HCT116 (cell line): ENCODE results near the gene CCNJL. TPM values are rescaled to one million over a fixed set of nuclear protein-coding genes. Genes with fewer than 3 reads are reported as not detected.

Source experiments
- ATAC-seq: fragments of 200-7000 bp; cut with Tn5 transposase; 2 replicates; pipeline ENCODE4 v1.9.1; 2020; ENCODE audit warnings: mild to moderate bottlenecking, moderate library complexity
- BruUV-seq: library from RNA; stranded (reverse); fragments of 400-500 nt; replicated peaks from 2 replicates; lab custom pipeline; 2021; lab: Mats Ljungman, UMichigan
- CTCF ChIA-PET: fragments of 300-600 bp; sonication (Branson Sonifier 250); formaldehyde crosslinking; loops from one replicate; lab custom pipeline; 2021; ENCODE audit warnings: antibody characterized with exemption; lab: Charles Lee
- POLR2A ChIA-PET: fragments of 300-600, 350-600 bp; sonication (Branson Sonifier 250); formaldehyde crosslinking; loops from one replicate; lab custom pipeline; 2021; ENCODE audit warnings: antibody characterized with exemption; lab: Charles Lee
- RAD21 ChIA-PET, 2 experiments: fragments of 300-600 bp; sonication (Branson Sonifier 250); formaldehyde crosslinking; loops; one replicate each; lab custom pipeline; 2023; ENCODE audit warnings: low total read pairs in 2 of 2; ENCODE audit not compliant: uncharacterized antibody in 2 of 2, unreplicated experiment in 2 of 2, low non-redundant PET in 1 of 2; lab: Charles Lee
- DNase-seq: peaks from one replicate; pipeline ENCODE4 v3.0.0-alpha.2; 2010; ENCODE audit warnings: low read depth, low spot score
- H2AFZ ChIP-seq: fragments of 200-600 bp; shearing (Covaris generic), sonication (generic); 2 replicates; pipeline ENCODE4 v1.6.1; 2017; ENCODE audit warnings: low read depth, mixed run types, mixed read lengths, antibody characterized with exemption, low read length; ENCODE audit not compliant: poor library complexity, severe bottlenecking
- H3K27ac ChIP-seq: 2 replicates; pipeline ENCODE4 v1.5.1; 2012; ENCODE audit warnings: low read depth, low read length
- H3K27me3 ChIP-seq: fragments of 200-600 bp; sonication (generic); 2 replicates; pipeline ENCODE4 v1.6.1; 2016; ENCODE audit warnings: mixed run types, low read length, mixed read lengths; ENCODE audit not compliant: insufficient read depth
- H3K36me3 ChIP-seq, 2 experiments: fragments of 200-500 bp in 1 of 2; fragments of 200-600 bp in 1 of 2; sonication (Bioruptor generic) in 1 of 2; sonication (generic) in 1 of 2; 2 replicates each; pipeline versions ENCODE4 v1.5.1 to v1.6.1; 2014 to 2016; ENCODE audit warnings: low read length in 2 of 2, inconsistent platforms in 1 of 2, mixed read lengths in 1 of 2, mixed run types in 1 of 2; ENCODE audit not compliant: insufficient read depth in 2 of 2, control insufficient read depth in 1 of 2
- H3K4me1 ChIP-seq, 2 experiments: fragments of 200-600 bp in 1 of 2; sonication (generic) in 1 of 2; 2 replicates each; pipeline versions ENCODE4 v1.5.1 to v1.6.1; 2012 to 2017; ENCODE audit warnings: low read length in 2 of 2, inconsistent platforms in 1 of 2, mild to moderate bottlenecking in 1 of 2, mixed read lengths in 1 of 2, mixed run types in 1 of 2, moderate library complexity in 1 of 2; ENCODE audit not compliant: insufficient read depth in 2 of 2, control insufficient read depth in 1 of 2
- H3K4me2 ChIP-seq: fragments of 200-600 bp; sonication (generic); 2 replicates; pipeline ENCODE4 v1.6.1; 2017; ENCODE audit warnings: mixed run types, low read length, mixed read lengths
- H3K4me3 ChIP-seq, 2 experiments: fragments of 200-600 bp in 1 of 2; sonication (generic) in 1 of 2; replicated peaks in 1 of 2; 2 replicates each; pipeline ENCODE4 v1.5.1; 2011 to 2016; ENCODE audit warnings: low read length in 2 of 2, control low read depth in 1 of 2, low read depth in 1 of 2, mild to moderate bottlenecking in 1 of 2, mixed read lengths in 1 of 2, mixed run types in 1 of 2
- H3K79me2 ChIP-seq: fragments of 200-600 bp; sonication (generic); 2 replicates; pipeline ENCODE4 v1.6.1; 2017; ENCODE audit warnings: mild to moderate bottlenecking, mixed run types, low read length, moderate library complexity, mixed read lengths; ENCODE audit not compliant: insufficient read depth
- H3K9ac ChIP-seq: fragments of 200-600 bp; sonication (generic); 2 replicates; pipeline ENCODE4 v1.6.1; 2016; ENCODE audit warnings: low read length, mixed read lengths
- H3K9me2 ChIP-seq: fragments of 200-600 bp; sonication (generic), shearing (Covaris generic); 2 replicates; pipeline ENCODE4 v1.6.1; 2017; ENCODE audit warnings: mixed run types, mild to moderate bottlenecking, moderate library complexity; ENCODE audit not compliant: insufficient read depth
- H3K9me3 ChIP-seq, 2 experiments: fragments of 200-500 bp in 1 of 2; fragments of 200-600 bp in 1 of 2; sonication (Bioruptor generic) in 1 of 2; sonication (generic) in 1 of 2; 2 replicates each; pipeline ENCODE4 v1.6.1; 2014 to 2017; ENCODE audit warnings: low read length in 2 of 2, mixed read lengths in 2 of 2, inconsistent platforms in 1 of 2, low read depth in 1 of 2, mild to moderate bottlenecking in 1 of 2, mixed run types in 1 of 2, moderate library complexity in 1 of 2; ENCODE audit not compliant: control insufficient read depth in 1 of 2, insufficient read depth in 1 of 2
- H4K20me1 ChIP-seq: fragments of 200-600 bp; sonication (generic), shearing (Covaris generic); 2 replicates; pipeline ENCODE4 v1.6.1; 2017; ENCODE audit warnings: mixed run types, mild to moderate bottlenecking, moderate library complexity; ENCODE audit not compliant: insufficient read depth
- CBX3 ChIP-seq: IDR thresholded peaks from 2 replicates; pipeline ENCODE4 v1.6.1; 2012; ENCODE audit warnings: low read depth
- CEBPB ChIP-seq: IDR thresholded peaks from 2 replicates; pipeline ENCODE4 v1.6.1; 2012; ENCODE audit warnings: low read depth
- CTCF ChIP-seq, 3 experiments: fragments of 200-600 bp in 1 of 3; sonication (generic) in 1 of 3; IDR thresholded peaks in 2 of 3; conservative IDR thresholded peaks in 1 of 3; 2 replicates each; pipeline ENCODE4 v1.5.1; 2012 to 2017; ENCODE audit warnings: low read depth in 2 of 3, low read length in 2 of 3, antibody characterized with exemption in 1 of 3, borderline replicate concordance in 1 of 3, control low read depth in 1 of 3, mild to moderate bottlenecking in 1 of 3, mixed read lengths in 1 of 3, mixed run types in 1 of 3, moderate library complexity in 1 of 3; ENCODE audit not compliant: insufficient read depth in 1 of 3
- EGR1 ChIP-seq: IDR thresholded peaks from 2 replicates; pipeline ENCODE4 v1.6.1; 2012; ENCODE audit warnings: low read depth
- EZH2 ChIP-seq: fragments of 200-600 bp; sonication (generic); IDR thresholded peaks from 2 replicates; pipeline ENCODE4 v1.6.1; 2017; ENCODE audit warnings: antibody characterized with exemption, mixed run types
- EZH2phosphoT487 ChIP-seq: fragments of 200-600 bp; IDR thresholded peaks from 2 replicates; pipeline ENCODE4 v1.6.1; 2018; ENCODE audit warnings: antibody characterized with exemption, borderline replicate concordance
- FOSL1 ChIP-seq: IDR thresholded peaks from 2 replicates; pipeline ENCODE4 v1.6.1; 2012; ENCODE audit warnings: low read depth
- JUND ChIP-seq: IDR thresholded peaks from 2 replicates; pipeline ENCODE4 v1.6.1; 2012
- POLR2A ChIP-seq: IDR thresholded peaks from 2 replicates; pipeline ENCODE4 v1.7.0; 2011; ENCODE audit warnings: borderline replicate concordance; ENCODE audit not compliant: insufficient read depth, insufficient read length; ENCODE audit errors: extremely low read depth
- POLR2AphosphoS5 ChIP-seq: IDR thresholded peaks from 2 replicates; pipeline ENCODE4 v1.6.1; 2011; ENCODE audit warnings: mild to moderate bottlenecking, low read depth, low read length, moderate library complexity
- REST ChIP-seq: IDR thresholded peaks from 2 replicates; pipeline ENCODE4 v1.6.1; 2012; ENCODE audit warnings: low read depth
- SIN3A ChIP-seq: IDR thresholded peaks from 2 replicates; pipeline ENCODE4 v1.6.1; 2012; ENCODE audit warnings: low read depth
- SRF ChIP-seq: IDR thresholded peaks from 2 replicates; pipeline ENCODE4 v1.6.1; 2012; ENCODE audit warnings: low read depth
- TCF7L2 ChIP-seq: IDR thresholded peaks from 2 replicates; pipeline ENCODE4 v1.7.0; 2011; ENCODE audit warnings: borderline replicate concordance, inconsistent platforms; ENCODE audit not compliant: insufficient read depth, insufficient read length; ENCODE audit errors: extremely low read depth
- ZFX ChIP-seq: fragments of 450-650 bp; IDR thresholded peaks from 2 replicates; pipeline ENCODE4 v1.6.1; 2017
- ZNF274 ChIP-seq: fragments of 200-500 bp; sonication (Bioruptor generic); IDR thresholded peaks from 2 replicates; pipeline ENCODE4 v1.6.1; 2014; ENCODE audit warnings: mild to moderate bottlenecking, low read depth, low read length, inconsistent platforms
- intact Hi-C: fragments of 100-400 bp; cut with micrococcal nuclease; formaldehyde crosslinking; loops from 2 replicates; pipeline ENCODE4 v1.10.0; 2022
- total RNA-seq: library from RNA; stranded (reverse); gene quantifications from one replicate; pipeline ENCODE4 v1.2.1, GENCODE V29; 2021; ENCODE audit not compliant: unreplicated experiment
- TF ChIP-seq, protein P1 (sequence below): IDR thresholded peaks from 2 replicates; pipeline ENCODE4 v1.6.1; 2011; ENCODE audit warnings: mild to moderate bottlenecking, low read length, moderate library complexity; ENCODE audit not compliant: insufficient replicate concordance; ENCODE audit errors: extremely low read depth
- TF ChIP-seq, protein P2 (sequence below): IDR thresholded peaks from 2 replicates; pipeline ENCODE4 v1.6.1; 2012
- TF ChIP-seq, protein P3 (sequence below): IDR thresholded peaks from 2 replicates; pipeline ENCODE4 v1.6.1; 2012

CCNJL gene
- total RNA-seq, 1 experiment from 2014 or later, result 2.9 TPM

DNA sequence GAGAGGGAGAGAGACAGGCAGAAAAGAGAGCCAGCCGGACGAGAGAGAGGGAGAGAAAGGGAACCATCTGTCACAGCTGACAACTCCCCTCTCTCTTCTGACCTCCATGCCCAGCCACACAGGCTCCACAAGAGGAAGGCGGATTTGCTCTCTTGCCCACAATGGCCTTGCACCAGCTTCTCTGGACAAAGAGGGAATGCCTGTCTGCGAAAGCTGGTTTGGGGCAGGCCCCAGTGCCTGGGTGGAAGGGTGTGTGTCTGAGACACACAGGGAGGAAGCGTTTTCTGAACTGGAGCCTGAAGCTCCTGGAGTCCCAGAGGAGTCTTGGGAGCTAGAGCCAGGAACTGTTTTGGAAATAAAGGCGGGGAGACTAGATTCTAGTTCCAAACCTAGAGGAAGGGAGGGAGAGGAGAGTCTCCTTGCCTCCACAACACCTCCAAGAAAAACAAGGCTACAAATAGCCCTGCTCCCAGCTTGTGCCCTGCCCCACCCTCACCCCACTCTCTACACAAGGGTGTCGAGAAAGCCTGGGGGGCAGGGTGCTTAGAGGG lies 45.6 kb upstream of the CCNJL start:
- RAD21 ChIA-PET, result no interaction called here
- Histone ChIP-seq H3K9me2 (no peaks in the 10 kb centered on the region), H3K36me3 (no peaks in the 10 kb centered on the region), H3K4me1 (no peaks in the 10 kb centered on the region), H3K4me3 (no peak overlapping the region), H2AFZ (no peak overlapping the region), H3K9me3 (no peaks in the 10 kb centered on the region), H3K27me3 (no peaks in the 10 kb centered on the region), H3K27ac (no peak overlapping the region), H3K4me2 (no peak overlapping the region), H3K9ac (no peak overlapping the region), H3K79me2 (no peaks in the 10 kb centered on the region), H4K20me1 (no peaks in the 10 kb centered on the region)
- intact Hi-C loops, result no loop called here
- CTCF ChIA-PET, result interaction anchor here (1.1 kb wide), 2 partner anchors 12 to 33 kb away, joined by 3 read pairs; no protein-coding TSS in a partner anchor
- no TSS peak for BruUV-seq
- POLR2A ChIA-PET, result no interaction called here
- ATAC-seq, result no peak
- DNase-seq, result no peak
- no peak for TF ChIP-seq ZFX
- no peak for TF ChIP-seq SIN3A
- no peak for TF ChIP-seq SRF
- TF ChIP-seq, protein P1, sequence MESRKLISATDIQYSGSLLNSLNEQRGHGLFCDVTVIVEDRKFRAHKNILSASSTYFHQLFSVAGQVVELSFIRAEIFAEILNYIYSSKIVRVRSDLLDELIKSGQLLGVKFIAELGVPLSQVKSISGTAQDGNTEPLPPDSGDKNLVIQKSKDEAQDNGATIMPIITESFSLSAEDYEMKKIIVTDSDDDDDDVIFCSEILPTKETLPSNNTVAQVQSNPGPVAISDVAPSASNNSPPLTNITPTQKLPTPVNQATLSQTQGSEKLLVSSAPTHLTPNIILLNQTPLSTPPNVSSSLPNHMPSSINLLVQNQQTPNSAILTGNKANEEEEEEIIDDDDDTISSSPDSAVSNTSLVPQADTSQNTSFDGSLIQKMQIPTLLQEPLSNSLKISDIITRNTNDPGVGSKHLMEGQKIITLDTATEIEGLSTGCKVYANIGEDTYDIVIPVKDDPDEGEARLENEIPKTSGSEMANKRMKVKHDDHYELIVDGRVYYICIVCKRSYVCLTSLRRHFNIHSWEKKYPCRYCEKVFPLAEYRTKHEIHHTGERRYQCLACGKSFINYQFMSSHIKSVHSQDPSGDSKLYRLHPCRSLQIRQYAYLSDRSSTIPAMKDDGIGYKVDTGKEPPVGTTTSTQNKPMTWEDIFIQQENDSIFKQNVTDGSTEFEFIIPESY, result no peak
- TF ChIP-seq TCF7L2, result no peak
- TF ChIP-seq JUND, result no peak
- TF ChIP-seq FOSL1, result no peak
- TF ChIP-seq EZH2, result no peak
- no peak for TF ChIP-seq EGR1
- TF ChIP-seq, protein P2, sequence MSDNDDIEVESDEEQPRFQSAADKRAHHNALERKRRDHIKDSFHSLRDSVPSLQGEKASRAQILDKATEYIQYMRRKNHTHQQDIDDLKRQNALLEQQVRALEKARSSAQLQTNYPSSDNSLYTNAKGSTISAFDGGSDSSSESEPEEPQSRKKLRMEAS, result no peak
- TF ChIP-seq CTCF (IDR thresholded peaks at IDR 0.05 in 2 of 3, conservative IDR thresholded peaks at IDR 0.05 in 1 of 3; ENCODE audit: borderline replicate concordance in 1 of 3, insufficient read depth in 1 of 3, low read depth in 2 of 3, low read length in 2 of 3), result no peak
- no peak for TF ChIP-seq CEBPB
- no peak for TF ChIP-seq CBX3
- no peak for TF ChIP-seq ZNF274
- TF ChIP-seq POLR2AphosphoS5, result no peak
- no peak for TF ChIP-seq REST
- TF ChIP-seq POLR2A, result no peak
- no peak for TF ChIP-seq EZH2phosphoT487
- TF ChIP-seq, protein P3, sequence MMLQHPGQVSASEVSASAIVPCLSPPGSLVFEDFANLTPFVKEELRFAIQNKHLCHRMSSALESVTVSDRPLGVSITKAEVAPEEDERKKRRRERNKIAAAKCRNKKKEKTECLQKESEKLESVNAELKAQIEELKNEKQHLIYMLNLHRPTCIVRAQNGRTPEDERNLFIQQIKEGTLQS, result no peak
- TF ChIP-seq, all 23 proteins: peak for 0
